PC-3 (cell line): ENCODE measurements around the gene SPATA31D3. TPM values are rescaled to one million over a fixed set of nuclear protein-coding genes. Genes with fewer than 3 reads are reported as not detected.
A peak's percentile ranks its signal among the peaks of the same experiment; 100 is the strongest.

Source experiments
- ATAC-seq: fragments of 200-7000 bp; cut with Tn5 transposase; 2 replicates; pipeline ENCODE4 v1.9.1; 2020; ENCODE audit warnings: mild to moderate bottlenecking, moderate library complexity
- BruUV-seq: library from RNA; stranded (reverse); fragments of 400-500 nt; replicated peaks from 2 replicates; lab custom pipeline; 2021; lab: Mats Ljungman, UMichigan
- CTCF ChIA-PET: fragments of 300-600 bp; sonication (Branson Sonifier 250); formaldehyde crosslinking; loops from one replicate; lab custom pipeline; 2022; ENCODE audit warnings: antibody characterized with exemption; lab: Charles Lee
- POLR2A ChIA-PET: fragments of 300-600 bp; sonication (Branson Sonifier 250); formaldehyde crosslinking; loops from one replicate; lab custom pipeline; 2022; ENCODE audit warnings: antibody characterized with exemption; ENCODE audit not compliant: unreplicated experiment; lab: Charles Lee
- DNase-seq: peaks from one replicate; pipeline ENCODE4 v3.0.0-alpha.2; 2015
- H2AFZ ChIP-seq: fragments of 300-600 bp; sonication (generic); 2 replicates; pipeline ENCODE4 v1.6.0; 2016; ENCODE audit warnings: antibody characterized with exemption, low read length
- H3F3A ChIP-seq: fragments of 300-600 bp; sonication (generic); one replicate; pipeline ENCODE4 v1.6.0; 2017; ENCODE audit warnings: antibody characterized with exemption, low read length, control low read depth, mild to moderate bottlenecking; ENCODE audit not compliant: unreplicated experiment
- H3K27ac ChIP-seq: fragments of 300-600 bp; sonication (generic); 2 replicates; pipeline ENCODE4 v1.5.1; 2016; ENCODE audit warnings: mild to moderate bottlenecking, low read length
- H3K27me3 ChIP-seq: fragments of 300-600 bp; sonication (generic); 2 replicates; pipeline ENCODE4 v1.6.1; 2016; ENCODE audit warnings: low read length, mixed read lengths
- H3K36me3 ChIP-seq: fragments of 300-600 bp; sonication (generic); 2 replicates; pipeline ENCODE4 v1.6.1; 2016; ENCODE audit warnings: low read depth, mixed run types, low read length, mixed read lengths
- H3K4me1 ChIP-seq: fragments of 300-600 bp; sonication (generic); 2 replicates; pipeline ENCODE4 v1.5.1; 2016; ENCODE audit warnings: low read length; ENCODE audit not compliant: insufficient read depth
- H3K4me2 ChIP-seq: fragments of 300-600 bp; sonication (generic); 2 replicates; pipeline ENCODE4 v1.6.0; 2016; ENCODE audit warnings: low read length
- H3K4me3 ChIP-seq: fragments of 300-600 bp; sonication (generic); 2 replicates; pipeline ENCODE4 v1.5.1; 2016; ENCODE audit warnings: mild to moderate bottlenecking, low read length, mixed read lengths
- H3K79me2 ChIP-seq: fragments of 300-600 bp; sonication (generic); 2 replicates; pipeline ENCODE4 v1.6.1; 2017; ENCODE audit warnings: low read length, mixed read lengths
- H3K9ac ChIP-seq: fragments of 300-600 bp; sonication (generic); 2 replicates; pipeline ENCODE4 v1.6.0; 2016; ENCODE audit warnings: mild to moderate bottlenecking, low read length
- H3K9me2 ChIP-seq: fragments of 300-600 bp; sonication (generic); replicated peaks from 2 replicates; pipeline ENCODE4 v1.6.1; 2016; ENCODE audit warnings: mixed run types, low read length, mixed read lengths
- H3K9me3 ChIP-seq: fragments of 300-600 bp; sonication (generic); 2 replicates; pipeline ENCODE4 v1.6.1; 2016; ENCODE audit warnings: low read length, mixed read lengths
- H4K20me1 ChIP-seq: fragments of 300-600 bp; sonication (generic); 2 replicates; pipeline ENCODE4 v1.6.1; 2016; ENCODE audit warnings: low read length, mixed read lengths
- CTCF ChIP-seq: fragments of 300-600 bp; sonication (generic); conservative IDR thresholded peaks from 2 replicates; pipeline ENCODE4 v1.5.1; 2017; ENCODE audit warnings: antibody characterized with exemption, low read depth, mild to moderate bottlenecking, low read length
- EZH2 ChIP-seq: fragments of 300-600 bp; sonication (generic); IDR thresholded peaks from one replicate; pipeline ENCODE4 v1.6.1; 2017; ENCODE audit warnings: antibody characterized with exemption, mild to moderate bottlenecking, low read length; ENCODE audit not compliant: unreplicated experiment
- EZH2phosphoT487 ChIP-seq: fragments of 300-600 bp; sonication (generic); IDR thresholded peaks from 2 replicates; pipeline ENCODE4 v1.6.1; 2018; ENCODE audit warnings: mild to moderate bottlenecking, antibody characterized with exemption, low read length, borderline replicate concordance
- intact Hi-C: fragments of 100-400 bp; cut with micrococcal nuclease; formaldehyde crosslinking; loops from 2 replicates; pipeline ENCODE4 v1.9.0; 2023
- total RNA-seq: library from RNA; depleted of rRNA; stranded (reverse); fragments of >200 nt; gene quantifications from 2 replicates; pipeline ENCODE4 v1.2.3, GENCODE V29; 2014

SPATA31D3 gene
- total RNA-seq, 1 experiment from 2014 or later = not detected

- 0 out of 2 replicates have a peak overlapping the region, but pooled peaks have one; percentile 18 for H2AFZ ChIP-seq
- no peaks in the 10 kb centered on the region for H3K36me3 ChIP-seq
- no peak overlapping the region for H3K27ac ChIP-seq
- no peaks in the 10 kb centered on the region for H3K79me2 ChIP-seq
- TF ChIP-seq EZH2 (no peak), CTCF (no peak), EZH2phosphoT487 (no peak)
- H3F3A ChIP-seq = no peaks in the 10 kb centered on the region
- ChIA-PET CTCF (no interaction called here), POLR2A (no interaction called here)
- H3K9me3 ChIP-seq = no peaks in the 10 kb centered on the region
- no peak overlapping the region for H3K4me2 ChIP-seq
- no TSS peak for BruUV-seq
- no peak for DNase-seq
- no peaks in the 10 kb centered on the region for H3K9me2 ChIP-seq
- intact Hi-C loops = no loop called here
- no peaks in the 10 kb centered on the region for H4K20me1 ChIP-seq
- ATAC-seq = no peak
- no peaks in the 10 kb centered on the region for H3K27me3 ChIP-seq
- no peak overlapping the region for H3K9ac ChIP-seq
- H3K4me3 ChIP-seq = no peak overlapping the region
- no peaks in the 10 kb centered on the region for H3K4me1 ChIP-seq
Observed at GRCh38 chr9:81980568-81980967, 37.3 kb downstream of the SPATA31D3 start.

- Histone ChIP-seq H3K9ac (no peak overlapping the region), H3K36me3 (no peaks in the 10 kb centered on the region), H3K27ac (no peak overlapping the region), H3K27me3 (no peaks in the 10 kb centered on the region), H3K9me2 (no peaks in the 10 kb centered on the region), H3K9me3 (no peaks in the 10 kb centered on the region), H3K4me1 (no peaks in the 10 kb centered on the region), H2AFZ (no peak overlapping the region), H3K79me2 (no peaks in the 10 kb centered on the region), H3K4me3 (no peak overlapping the region), H3K4me2 (no peak overlapping the region), H4K20me1 (no peaks in the 10 kb centered on the region), H3F3A (no peaks in the 10 kb centered on the region)
- intact Hi-C loops = no loop called here
- DNase-seq (no peak), ATAC-seq (no peak)
- BruUV-seq = no TSS peak
- no peak for TF ChIP-seq EZH2phosphoT487
- TF ChIP-seq CTCF = no peak
- TF ChIP-seq EZH2 = no peak
- POLR2A ChIA-PET = no interaction called here
- CTCF ChIA-PET = no interaction called here
Observed at GRCh38 chr9:81981883-81982282, 38.6 kb downstream of the SPATA31D3 start.

GRCh38 chr9:81984928-81985327 is 41.6 kb downstream of the SPATA31D3 start:
- CTCF ChIA-PET = no interaction called here
- Histone ChIP-seq H3K27me3 (no peaks in the 10 kb centered on the region), H3K4me2 (no peak overlapping the region), H3K79me2 (no peaks in the 10 kb centered on the region), H4K20me1 (no peaks in the 10 kb centered on the region), H3K9me3 (no peaks in the 10 kb centered on the region), H2AFZ (no peak overlapping the region), H3K4me3 (no peak overlapping the region), H3F3A (no peaks in the 10 kb centered on the region), H3K4me1 (no peaks in the 10 kb centered on the region), H3K27ac (no peak overlapping the region), H3K9ac (no peak overlapping the region), H3K36me3 (no peaks in the 10 kb centered on the region), H3K9me2 (no peaks in the 10 kb centered on the region)
- POLR2A ChIA-PET = no interaction called here
- no TSS peak for BruUV-seq
- intact Hi-C loops = no loop called here
- no peak for ATAC-seq
- peak; percentile 17 for DNase-seq
- no peak for TF ChIP-seq CTCF
- no peak for TF ChIP-seq EZH2phosphoT487
- TF ChIP-seq EZH2 = no peak
